GM23338 (cell line): ENCODE results near the gene PPM1N. TPM values are rescaled to one million over a fixed set of nuclear protein-coding genes. Genes with fewer than 3 reads are reported as not detected.

ENCODE experiments used
- ATAC-seq: fragments of 200-7000 bp; cut with Tn5 transposase; 3 replicates; pipeline ENCODE4 v1.9.1; 2020
- DNase-seq: peaks from one replicate; pipeline ENCODE4 v3.0.0-alpha.2; 2015; ENCODE audit warnings: low spot score
- H2AFZ ChIP-seq: fragments of 200-600 bp; sonication (generic); 2 replicates; pipeline ENCODE4 v1.8.0; 2016; ENCODE audit warnings: antibody characterized with exemption, mild to moderate bottlenecking, moderate library complexity
- H3F3A ChIP-seq: fragments of 200-600 bp; sonication (generic); replicated peaks from 2 replicates; pipeline ENCODE4 v1.8.0; 2017; ENCODE audit warnings: antibody characterized with exemption, mixed run types, low read depth
- H3K27ac ChIP-seq: fragments of 200-600 bp; sonication (generic); 2 replicates; pipeline ENCODE4 v1.6.1; 2016; ENCODE audit warnings: low read depth
- H3K27me3 ChIP-seq: fragments of 200-600 bp; sonication (generic); 2 replicates; pipeline ENCODE4 v1.8.0; 2016; ENCODE audit warnings: mild to moderate bottlenecking, mixed run types, moderate library complexity; ENCODE audit not compliant: insufficient read depth
- H3K36me3 ChIP-seq: fragments of 200-600 bp; sonication (generic); 2 replicates; pipeline ENCODE4 v1.8.0; 2016; ENCODE audit warnings: mild to moderate bottlenecking; ENCODE audit not compliant: insufficient read depth
- H3K4me1 ChIP-seq: fragments of 200-600 bp; sonication (generic); 2 replicates; pipeline ENCODE4 v1.8.0; 2016; ENCODE audit warnings: mild to moderate bottlenecking, moderate library complexity; ENCODE audit not compliant: insufficient read depth
- H3K4me2 ChIP-seq: fragments of 200-600 bp; sonication (generic); 2 replicates; pipeline ENCODE4 v1.7.1; 2017; ENCODE audit warnings: mixed run types
- H3K4me3 ChIP-seq: fragments of 200-600 bp; sonication (generic); 2 replicates; pipeline ENCODE4 v1.6.1; 2016; ENCODE audit warnings: mixed run types
- H3K79me2 ChIP-seq: fragments of 200-600 bp; sonication (generic); replicated peaks from 2 replicates; pipeline ENCODE4 v1.8.0; 2017; ENCODE audit warnings: mild to moderate bottlenecking; ENCODE audit not compliant: insufficient read depth
- H3K9me2 ChIP-seq: fragments of 200-600 bp; sonication (generic); 2 replicates; pipeline ENCODE4 v1.8.0; 2017; ENCODE audit not compliant: insufficient read depth
- H4K20me1 ChIP-seq: fragments of 200-600 bp; sonication (generic); replicated peaks from 2 replicates; pipeline ENCODE4 v1.8.0; 2017; ENCODE audit warnings: mild to moderate bottlenecking; ENCODE audit not compliant: insufficient read depth
- H3K27ac Mint-ChIP-seq: 2 replicates; pipeline ENCODE4 v1.8.0; 2020; ENCODE audit warnings: inconsistent platforms, mild to moderate bottlenecking, moderate library complexity, mixed read lengths
- H3K27me3 Mint-ChIP-seq: 3 replicates; pipeline ENCODE4 v1.8.0; 2022; ENCODE audit warnings: low read depth, mild to moderate bottlenecking, moderate library complexity, mixed read lengths, inconsistent platforms; ENCODE audit not compliant: insufficient read depth, poor library complexity
- H3K36me3 Mint-ChIP-seq: 3 replicates; pipeline ENCODE4 v1.8.0; 2021; ENCODE audit warnings: low read depth, mild to moderate bottlenecking, inconsistent platforms, moderate library complexity, mixed read lengths
- H3K4me1 Mint-ChIP-seq: 3 replicates; pipeline ENCODE4 v1.8.0; 2020; ENCODE audit warnings: mild to moderate bottlenecking, inconsistent platforms, mixed read lengths
- H3K4me3 Mint-ChIP-seq: 3 replicates; pipeline ENCODE4 v1.8.0; 2021; ENCODE audit warnings: moderate library complexity, mild to moderate bottlenecking, inconsistent platforms, mixed read lengths
- H3K9me3 Mint-ChIP-seq: 3 replicates; pipeline ENCODE4 v1.8.0; 2020; ENCODE audit warnings: moderate library complexity, mild to moderate bottlenecking, inconsistent platforms, mixed read lengths
- CREB1 ChIP-seq: fragments of 250-450 bp; sonication (Bioruptor Pico); IDR thresholded peaks from 2 replicates; pipeline ENCODE4 v1.5.0; 2020; ENCODE audit warnings: low read depth, mild to moderate bottlenecking, moderate library complexity
- JUNB ChIP-seq: IDR thresholded peaks from one replicate; pipeline ENCODE4 v1.6.1; 2016; ENCODE audit warnings: antibody characterized with exemption; ENCODE audit not compliant: unreplicated experiment
- polyA plus RNA-seq: library from polyadenylated mRNA; unstranded; fragments of >200 nt; fragmentation: Nextera tagmentation; extraction: Ambion mirVana; gene quantifications from 2 replicates; pipeline ENCODE4 v1.2.1, GENCODE V29; 2016
- total RNA-seq: library from RNA; depleted of rRNA; stranded (reverse); fragments of >200 nt; shearing (Covaris generic); gene quantifications from 2 replicates; pipeline ENCODE4 v1.2.3, GENCODE V29; 2014
- TF ChIP-seq, protein P1 (sequence below): fragments of 250-450 bp; sonication (Bioruptor Pico); IDR thresholded peaks from 2 replicates; pipeline ENCODE4 v1.5.0; 2020; ENCODE audit warnings: mild to moderate bottlenecking, moderate library complexity
- TF ChIP-seq, protein P2 (sequence below), 2 experiments: fragments of 200-600 bp in 1 of 2; sonication (generic) in 1 of 2; conservative IDR thresholded peaks; 2 replicates each; pipeline versions ENCODE4 v1.5.1 to v1.6.1; 2016 to 2017; ENCODE audit warnings: antibody characterized with exemption in 2 of 2, low read depth in 2 of 2, mild to moderate bottlenecking in 2 of 2, moderate library complexity in 1 of 2

The PPM1N gene
- total and polyA plus RNA-seq, 2 experiments from 2014 or later = 15.2 to 25.1 TPM

DNA sequence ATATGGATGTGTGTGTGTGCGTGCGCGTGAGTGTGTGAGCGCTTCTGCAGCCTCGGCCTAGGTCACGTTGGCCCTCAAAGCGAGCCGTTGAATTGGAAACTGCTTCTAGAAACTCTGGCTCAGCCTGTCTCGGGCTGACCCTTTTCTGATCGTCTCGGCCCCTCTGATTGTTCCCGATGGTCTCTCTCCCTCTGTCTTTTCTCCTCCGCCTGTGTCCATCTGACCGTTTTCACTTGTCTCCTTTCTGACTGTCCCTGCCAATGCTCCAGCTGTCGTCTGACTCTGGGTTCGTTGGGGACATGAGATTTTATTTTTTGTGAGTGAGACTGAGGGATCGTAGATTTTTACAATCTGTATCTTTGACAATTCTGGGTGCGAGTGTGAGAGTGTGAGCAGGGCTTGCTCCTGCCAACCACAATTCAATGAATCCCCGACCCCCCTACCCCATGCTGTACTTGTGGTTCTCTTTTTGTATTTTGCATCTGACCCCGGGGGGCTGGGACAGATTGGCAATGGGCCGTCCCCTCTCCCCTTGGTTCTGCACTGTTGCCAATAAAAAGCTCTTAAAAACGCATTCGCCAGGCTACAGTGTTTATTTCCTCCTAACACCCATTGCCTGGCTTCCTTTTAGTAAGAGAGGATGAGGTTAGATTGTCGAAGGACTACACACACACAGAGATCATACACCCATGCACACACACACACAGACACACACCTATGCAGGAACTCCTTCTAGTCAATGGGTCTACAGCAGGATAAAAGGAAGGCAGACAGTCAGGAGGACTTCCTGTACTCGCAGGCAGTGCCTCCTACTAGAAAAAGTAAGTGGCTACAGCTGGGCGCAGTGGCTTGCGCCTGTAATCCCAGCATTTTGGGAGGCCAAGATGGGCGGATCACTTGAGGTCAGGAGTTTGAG, 23.4 kb upstream of the PPM1N start:
- H3K4me1 Mint-ChIP-seq = peaks cover 27% of the 10 kb centered on the region

More for the DNA sequence above, 23.4 kb upstream of the PPM1N start:
- H3K27me3 Mint-ChIP-seq = peaks cover 51% of the 10 kb centered on the region
- no peak overlapping the region for H2AFZ ChIP-seq
- no peak overlapping the region for H3K4me2 ChIP-seq
- TF ChIP-seq CREB1 (CRISPR knock-in tag) = no peak
- TF ChIP-seq, protein P1, sequence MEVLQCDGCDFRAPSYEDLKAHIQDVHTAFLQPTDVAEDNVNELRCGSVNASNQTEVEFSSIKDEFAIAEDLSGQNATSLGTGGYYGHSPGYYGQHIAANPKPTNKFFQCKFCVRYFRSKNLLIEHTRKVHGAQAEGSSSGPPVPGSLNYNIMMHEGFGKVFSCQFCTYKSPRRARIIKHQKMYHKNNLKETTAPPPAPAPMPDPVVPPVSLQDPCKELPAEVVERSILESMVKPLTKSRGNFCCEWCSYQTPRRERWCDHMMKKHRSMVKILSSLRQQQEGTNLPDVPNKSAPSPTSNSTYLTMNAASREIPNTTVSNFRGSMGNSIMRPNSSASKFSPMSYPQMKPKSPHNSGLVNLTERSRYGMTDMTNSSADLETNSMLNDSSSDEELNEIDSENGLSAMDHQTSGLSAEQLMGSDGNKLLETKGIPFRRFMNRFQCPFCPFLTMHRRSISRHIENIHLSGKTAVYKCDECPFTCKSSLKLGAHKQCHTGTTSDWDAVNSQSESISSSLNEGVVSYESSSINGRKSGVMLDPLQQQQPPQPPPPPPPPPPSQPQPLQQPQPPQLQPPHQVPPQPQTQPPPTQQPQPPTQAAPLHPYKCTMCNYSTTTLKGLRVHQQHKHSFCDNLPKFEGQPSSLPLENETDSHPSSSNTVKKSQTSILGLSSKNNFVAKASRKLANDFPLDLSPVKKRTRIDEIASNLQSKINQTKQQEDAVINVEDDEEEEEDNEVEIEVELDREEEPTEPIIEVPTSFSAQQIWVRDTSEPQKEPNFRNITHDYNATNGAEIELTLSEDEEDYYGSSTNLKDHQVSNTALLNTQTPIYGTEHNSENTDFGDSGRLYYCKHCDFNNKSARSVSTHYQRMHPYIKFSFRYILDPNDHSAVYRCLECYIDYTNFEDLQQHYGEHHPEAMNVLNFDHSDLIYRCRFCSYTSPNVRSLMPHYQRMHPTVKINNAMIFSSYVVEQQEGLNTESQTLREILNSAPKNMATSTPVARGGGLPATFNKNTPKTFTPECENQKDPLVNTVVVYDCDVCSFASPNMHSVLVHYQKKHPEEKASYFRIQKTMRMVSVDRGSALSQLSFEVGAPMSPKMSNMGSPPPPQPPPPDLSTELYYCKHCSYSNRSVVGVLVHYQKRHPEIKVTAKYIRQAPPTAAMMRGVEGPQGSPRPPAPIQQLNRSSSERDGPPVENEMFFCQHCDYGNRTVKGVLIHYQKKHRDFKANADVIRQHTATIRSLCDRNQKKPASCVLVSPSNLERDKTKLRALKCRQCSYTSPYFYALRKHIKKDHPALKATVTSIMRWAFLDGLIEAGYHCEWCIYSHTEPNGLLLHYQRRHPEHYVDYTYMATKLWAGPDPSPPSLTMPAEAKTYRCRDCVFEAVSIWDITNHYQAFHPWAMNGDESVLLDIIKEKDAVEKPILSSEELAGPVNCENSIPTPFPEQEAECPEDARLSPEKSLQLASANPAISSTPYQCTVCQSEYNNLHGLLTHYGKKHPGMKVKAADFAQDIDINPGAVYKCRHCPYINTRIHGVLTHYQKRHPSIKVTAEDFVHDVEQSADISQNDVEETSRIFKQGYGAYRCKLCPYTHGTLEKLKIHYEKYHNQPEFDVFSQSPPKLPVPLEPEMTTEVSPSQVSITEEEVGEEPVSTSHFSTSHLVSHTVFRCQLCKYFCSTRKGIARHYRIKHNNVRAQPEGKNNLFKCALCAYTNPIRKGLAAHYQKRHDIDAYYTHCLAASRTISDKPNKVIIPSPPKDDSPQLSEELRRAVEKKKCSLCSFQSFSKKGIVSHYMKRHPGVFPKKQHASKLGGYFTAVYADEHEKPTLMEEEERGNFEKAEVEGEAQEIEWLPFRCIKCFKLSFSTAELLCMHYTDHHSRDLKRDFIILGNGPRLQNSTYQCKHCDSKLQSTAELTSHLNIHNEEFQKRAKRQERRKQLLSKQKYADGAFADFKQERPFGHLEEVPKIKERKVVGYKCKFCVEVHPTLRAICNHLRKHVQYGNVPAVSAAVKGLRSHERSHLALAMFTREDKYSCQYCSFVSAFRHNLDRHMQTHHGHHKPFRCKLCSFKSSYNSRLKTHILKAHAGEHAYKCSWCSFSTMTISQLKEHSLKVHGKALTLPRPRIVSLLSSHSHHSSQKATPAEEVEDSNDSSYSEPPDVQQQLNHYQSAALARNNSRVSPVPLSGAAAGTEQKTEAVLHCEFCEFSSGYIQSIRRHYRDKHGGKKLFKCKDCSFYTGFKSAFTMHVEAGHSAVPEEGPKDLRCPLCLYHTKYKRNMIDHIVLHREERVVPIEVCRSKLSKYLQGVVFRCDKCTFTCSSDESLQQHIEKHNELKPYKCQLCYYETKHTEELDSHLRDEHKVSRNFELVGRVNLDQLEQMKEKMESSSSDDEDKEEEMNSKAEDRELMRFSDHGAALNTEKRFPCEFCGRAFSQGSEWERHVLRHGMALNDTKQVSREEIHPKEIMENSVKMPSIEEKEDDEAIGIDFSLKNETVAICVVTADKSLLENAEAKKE = no peak
- no peak for TF ChIP-seq JUNB
- TF ChIP-seq, protein P2, sequence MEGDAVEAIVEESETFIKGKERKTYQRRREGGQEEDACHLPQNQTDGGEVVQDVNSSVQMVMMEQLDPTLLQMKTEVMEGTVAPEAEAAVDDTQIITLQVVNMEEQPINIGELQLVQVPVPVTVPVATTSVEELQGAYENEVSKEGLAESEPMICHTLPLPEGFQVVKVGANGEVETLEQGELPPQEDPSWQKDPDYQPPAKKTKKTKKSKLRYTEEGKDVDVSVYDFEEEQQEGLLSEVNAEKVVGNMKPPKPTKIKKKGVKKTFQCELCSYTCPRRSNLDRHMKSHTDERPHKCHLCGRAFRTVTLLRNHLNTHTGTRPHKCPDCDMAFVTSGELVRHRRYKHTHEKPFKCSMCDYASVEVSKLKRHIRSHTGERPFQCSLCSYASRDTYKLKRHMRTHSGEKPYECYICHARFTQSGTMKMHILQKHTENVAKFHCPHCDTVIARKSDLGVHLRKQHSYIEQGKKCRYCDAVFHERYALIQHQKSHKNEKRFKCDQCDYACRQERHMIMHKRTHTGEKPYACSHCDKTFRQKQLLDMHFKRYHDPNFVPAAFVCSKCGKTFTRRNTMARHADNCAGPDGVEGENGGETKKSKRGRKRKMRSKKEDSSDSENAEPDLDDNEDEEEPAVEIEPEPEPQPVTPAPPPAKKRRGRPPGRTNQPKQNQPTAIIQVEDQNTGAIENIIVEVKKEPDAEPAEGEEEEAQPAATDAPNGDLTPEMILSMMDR (conservative IDR thresholded peaks at IDR 0.05; ENCODE audit: low read depth in 2 of 2) = no peak
- H3K36me3 ChIP-seq = no peaks in the 10 kb centered on the region
- peaks cover 54% of the 10 kb centered on the region for H3K27me3 ChIP-seq
- peaks cover 2% of the 10 kb centered on the region; the same call in 2 of the 3 replicates for H3K9me3 Mint-ChIP-seq
- H3F3A ChIP-seq = peaks cover 7% of the 10 kb centered on the region; the same call in 1 of the 2 replicates
- H3K27ac ChIP-seq = no peak overlapping the region
- H3K4me3 ChIP-seq = no peak overlapping the region
- H3K36me3 Mint-ChIP-seq = no peaks in the 10 kb centered on the region; the same call in 2 of the 3 replicates
- H3K79me2 ChIP-seq = no peaks in the 10 kb centered on the region
- no peaks in the 10 kb centered on the region for H4K20me1 ChIP-seq
- H3K9me2 ChIP-seq = no peaks in the 10 kb centered on the region
- no peak overlapping the region; the same call in 2 of the 3 replicates for H3K4me3 Mint-ChIP-seq
- no peak for ATAC-seq
- DNase-seq = no peak
- peaks cover 20% of the 10 kb centered on the region; the same call in 1 of the 2 replicates for H3K4me1 ChIP-seq
- no peak overlapping the region for H3K27ac Mint-ChIP-seq
